Measurements from ENCODE around the gene GSTM2.
"Not testable (repeated sequence)": the region's sequence is repeated elsewhere in the genome, so short reads cannot be mapped to it uniquely, and the experiment has no call there.

- not testable (repeated sequence) for TF ChIP-seq CTCF (IDR thresholded peaks at IDR 0.05); SIN3A (IDR thresholded peaks at IDR 0.05; ENCODE audit: borderline replicate concordance, insufficient read depth, low read depth, low read length); REST (IDR thresholded peaks at IDR 0.05; ENCODE audit: insufficient read depth in 1 of 2, low read depth in 2 of 2, low read length in 1 of 2); POLR2AphosphoS5 (IDR thresholded peaks at IDR 0.05; ENCODE audit: low read depth, low read length)
Measured at GRCh38 chr1:109669949-109670302, 2.1 kb downstream of the GSTM2 start.

Measured in Panc1 (cell line).